ENCODE results near the gene KPNA2. TPM values are rescaled to one million over a fixed set of nuclear protein-coding genes. Genes with fewer than 3 reads are reported as not detected.
"Not testable (repeated sequence)": the region's sequence is repeated elsewhere in the genome, so short reads cannot be mapped to it uniquely, and the experiment has no call there.

KPNA2 gene
- total and polyA plus RNA-seq, 2 of the 8 experiments (the other 6 are each of a cell fraction or from before 2014, with no cell fraction given): 413 to 612 TPM

GRCh38 chr17:68065366-68065765 is 29.8 kb downstream of the KPNA2 start:
- not testable (repeated sequence) for H4K8ac ChIP-seq (ENCODE audit: extremely low read depth, insufficient read depth, low read length); H2BK5ac ChIP-seq (ENCODE audit: low read depth, low read length); H2AFZ ChIP-seq (ENCODE audit: low read length); H3K79me1 ChIP-seq (ENCODE audit: low read depth, low read length); H2BK15ac ChIP-seq (ENCODE audit: low read length); H3K23me2 ChIP-seq (ENCODE audit: low read depth, low read length); DNase-seq (ENCODE audit: low read depth in 1 of 2, low spot score in 2 of 2); H4K5ac ChIP-seq (ENCODE audit: insufficient read length, low read depth, low read length); H3K23ac ChIP-seq (ENCODE audit: insufficient read length); H3K36me3 ChIP-seq (ENCODE audit: control insufficient read depth in 2 of 4, insufficient read depth in 4 of 4, low read length in 3 of 4); H2AK5ac ChIP-seq (ENCODE audit: low read depth, low read length); H3K4me2 ChIP-seq (ENCODE audit: insufficient read depth in 1 of 2, low read depth in 2 of 2, low read length in 2 of 2); FAIRE-seq; H2BK12ac ChIP-seq (ENCODE audit: low read depth, low read length); H4K91ac ChIP-seq (replicated peaks; ENCODE audit: insufficient read length, low read length); H4K20me1 ChIP-seq (replicated peaks in 1 of 2; ENCODE audit: control insufficient read depth in 1 of 2, insufficient read depth in 2 of 2, low read length in 2 of 2); H3K56ac ChIP-seq (replicated peaks; ENCODE audit: insufficient read length, low read depth, low read length); H3K9ac ChIP-seq (replicated peaks in 1 of 4; ENCODE audit: extremely low read depth in 1 of 4, low read depth in 3 of 4, low read length in 3 of 4); H3K27ac ChIP-seq (ENCODE audit: low read depth, low read length); H3K27me3 ChIP-seq (replicated peaks in 1 of 4; ENCODE audit: control insufficient read depth in 3 of 4, extremely low read depth in 1 of 4, insufficient read depth in 3 of 4, low read length in 3 of 4); H3K18ac ChIP-seq (ENCODE audit: extremely low read depth, low read length); H3K4ac ChIP-seq (replicated peaks; ENCODE audit: insufficient read length, low read depth, low read length); H2BK20ac ChIP-seq (ENCODE audit: low read length); H2BK120ac ChIP-seq (replicated peaks; ENCODE audit: low read depth, low read length); H3K79me2 ChIP-seq (ENCODE audit: control insufficient read depth in 1 of 2, insufficient read depth in 2 of 2, low read length in 2 of 2); H3K14ac ChIP-seq (ENCODE audit: insufficient read length); H3K4me3 ChIP-seq (ENCODE audit: extremely low read depth in 1 of 4, insufficient read depth in 2 of 4, low read depth in 3 of 4, low read length in 4 of 4); H3K9me3 ChIP-seq (ENCODE audit: insufficient read depth in 2 of 2, low read depth in 1 of 2, low read length in 1 of 2); H3K4me1 ChIP-seq (replicated peaks in 1 of 4; ENCODE audit: control insufficient read depth in 3 of 4, insufficient read depth in 4 of 4, low read length in 3 of 4)
- WGBS, 2 experiments (ENCODE audit: extremely low coverage in 1 of 2, insufficient coverage in 1 of 2, insufficient read length in 1 of 2, insufficient replicate concordance in 2 of 2, low coverage in 1 of 2, low lambda C conversion rate in 2 of 2, missing lambda C conversion rate in 1 of 2): 90% methylated on average over 7 of the region's 7 CpGs; no CpG with 5 or more reads in 1 of the 2 experiments
- CTCF ChIA-PET (ENCODE audit: partially characterized antibody): interaction anchor here (0.6 kb wide), 1 partner anchor 92 kb away, joined by 3 read pairs; no protein-coding TSS in a partner anchor
- POLR2A ChIA-PET (ENCODE audit: partially characterized antibody): interaction anchor here (1.1 kb wide), 1 partner anchor 29 kb away, joined by 7 read pairs; the partner anchor contains the start of gene KPNA2

- H4K8ac ChIP-seq (ENCODE audit: extremely low read depth, insufficient read depth, low read length); H3K23me2 ChIP-seq (ENCODE audit: low read depth, low read length); CTCF ChIA-PET (ENCODE audit: partially characterized antibody); H2AK5ac ChIP-seq (ENCODE audit: low read depth, low read length); H2BK12ac ChIP-seq (ENCODE audit: low read depth, low read length); DNase-seq (ENCODE audit: low read depth in 1 of 2, low spot score in 2 of 2); H2BK15ac ChIP-seq (ENCODE audit: low read length); H3K9me3 ChIP-seq (ENCODE audit: insufficient read depth in 2 of 2, low read depth in 1 of 2, low read length in 1 of 2); H3K4me2 ChIP-seq (ENCODE audit: insufficient read depth in 1 of 2, low read depth in 2 of 2, low read length in 2 of 2); H4K91ac ChIP-seq (replicated peaks; ENCODE audit: insufficient read length, low read length); H3K18ac ChIP-seq (ENCODE audit: extremely low read depth, low read length); H2BK20ac ChIP-seq (ENCODE audit: low read length); H3K79me2 ChIP-seq (ENCODE audit: control insufficient read depth in 1 of 2, insufficient read depth in 2 of 2, low read length in 2 of 2); FAIRE-seq; H3K23ac ChIP-seq (ENCODE audit: insufficient read length); H4K20me1 ChIP-seq (replicated peaks in 1 of 2; ENCODE audit: control insufficient read depth in 1 of 2, insufficient read depth in 2 of 2, low read length in 2 of 2); H3K9ac ChIP-seq (replicated peaks in 1 of 4; ENCODE audit: extremely low read depth in 1 of 4, low read depth in 3 of 4, low read length in 3 of 4); H2BK120ac ChIP-seq (replicated peaks; ENCODE audit: low read depth, low read length); H2BK5ac ChIP-seq (ENCODE audit: low read depth, low read length); H3K4ac ChIP-seq (replicated peaks; ENCODE audit: insufficient read length, low read depth, low read length); H3K36me3 ChIP-seq (ENCODE audit: control insufficient read depth in 2 of 4, insufficient read depth in 4 of 4, low read length in 3 of 4); H4K5ac ChIP-seq (ENCODE audit: insufficient read length, low read depth, low read length); H3K4me3 ChIP-seq (ENCODE audit: extremely low read depth in 1 of 4, insufficient read depth in 2 of 4, low read depth in 3 of 4, low read length in 4 of 4); H3K56ac ChIP-seq (replicated peaks; ENCODE audit: insufficient read length, low read depth, low read length); H3K27me3 ChIP-seq (replicated peaks in 1 of 4; ENCODE audit: control insufficient read depth in 3 of 4, extremely low read depth in 1 of 4, insufficient read depth in 3 of 4, low read length in 3 of 4); H3K14ac ChIP-seq (ENCODE audit: insufficient read length); H2AFZ ChIP-seq (ENCODE audit: low read length); H3K4me1 ChIP-seq (replicated peaks in 1 of 4; ENCODE audit: control insufficient read depth in 3 of 4, insufficient read depth in 4 of 4, low read length in 3 of 4); H3K27ac ChIP-seq (ENCODE audit: low read depth, low read length); H3K79me1 ChIP-seq (ENCODE audit: low read depth, low read length): not testable (repeated sequence)
- WGBS, 2 experiments (ENCODE audit: extremely low coverage in 1 of 2, insufficient coverage in 1 of 2, insufficient read length in 1 of 2, insufficient replicate concordance in 2 of 2, low coverage in 1 of 2, low lambda C conversion rate in 2 of 2, missing lambda C conversion rate in 1 of 2): 95% methylated on average over 3 of the region's 3 CpGs; no CpG with 5 or more reads in 1 of the 2 experiments
- POLR2A ChIA-PET (ENCODE audit: partially characterized antibody): interaction anchor here (0.8 to 1.1 kb wide), 2 partner anchors 26 to 33 kb away, joined by 3 to 5 read pairs; partner anchors contain the start of gene KPNA2
These were observed 33.0 kb downstream of the KPNA2 start for GRCh38 chr17:68068512-68068911.

All from H1 (cell line).